CD8-positive, alpha-beta memory T cell (primary cell): ENCODE results near the gene MAS1L. TPM values are rescaled to one million over a fixed set of nuclear protein-coding genes. Genes with fewer than 3 reads are reported as not detected.

ENCODE experiments used
- CTCF ChIA-PET: fragments of 350-600 bp; sonication (Branson Sonifier 250); formaldehyde crosslinking; loops from one replicate; lab custom pipeline; 2021; ENCODE audit warnings: antibody characterized with exemption; lab: Charles Lee
- POLR2A ChIA-PET: fragments of 350-600 bp; sonication (Branson Sonifier 250); formaldehyde crosslinking; loops from one replicate; lab custom pipeline; 2021; ENCODE audit warnings: antibody characterized with exemption; lab: Charles Lee
- DNase-seq, 5 donors: peaks; one replicate each; pipeline versions ENCODE4 v3.0.0 to v3.0.0-alpha.2; 2020 to 2022; ENCODE audit warnings: mixed read lengths in 1 of 5
- H3K27ac ChIP-seq: one replicate; pipeline ENCODE4 v1.7.0; 2013; ENCODE audit warnings: low read depth, mild to moderate bottlenecking, low read length, moderate library complexity
- H3K27me3 ChIP-seq: 2 replicates; pipeline ENCODE4 v1.7.0; 2013; ENCODE audit warnings: low read length, mild to moderate bottlenecking; ENCODE audit not compliant: insufficient read depth, poor library complexity, severe bottlenecking
- H3K36me3 ChIP-seq: 2 replicates; pipeline ENCODE4 v1.7.0; 2013; ENCODE audit warnings: mild to moderate bottlenecking, low read length, moderate library complexity; ENCODE audit not compliant: insufficient read depth
- H3K4me1 ChIP-seq: 2 replicates; pipeline ENCODE4 v1.7.0; 2013; ENCODE audit warnings: mild to moderate bottlenecking, low read length, moderate library complexity; ENCODE audit not compliant: insufficient read depth
- H3K4me3 ChIP-seq: 2 replicates; pipeline ENCODE4 v1.7.0; 2013; ENCODE audit warnings: mild to moderate bottlenecking, low read length
- H3K9me3 ChIP-seq: 2 replicates; pipeline ENCODE4 v1.7.0; 2013; ENCODE audit warnings: mild to moderate bottlenecking, low read length
- H3K27ac Mint-ChIP-seq, 8 donors: one replicate each; pipeline ENCODE4 v1.8.0; 2020 to 2021; ENCODE audit warnings: mixed read lengths in 8 of 8, mild to moderate bottlenecking in 6 of 8, inconsistent platforms in 3 of 8, moderate library complexity in 3 of 8
- H3K27me3 Mint-ChIP-seq, 2 donors: one replicate each; pipeline ENCODE4 v1.8.0; 2020 to 2021; ENCODE audit warnings: mixed read lengths in 2 of 2, mild to moderate bottlenecking in 1 of 2, moderate library complexity in 1 of 2
- H3K36me3 Mint-ChIP-seq, 3 donors: one replicate each; pipeline ENCODE4 v1.8.0; 2020 to 2021; ENCODE audit warnings: mixed read lengths in 3 of 3, inconsistent platforms in 1 of 3, mild to moderate bottlenecking in 1 of 3
- H3K4me1 Mint-ChIP-seq, 3 donors: one replicate each; pipeline ENCODE4 v1.8.0; 2020 to 2021; ENCODE audit warnings: mixed read lengths in 3 of 3, inconsistent platforms in 1 of 3, mild to moderate bottlenecking in 1 of 3
- H3K4me3 Mint-ChIP-seq, 7 donors: one replicate each; pipeline ENCODE4 v1.8.0; 2020 to 2021; ENCODE audit warnings: mixed read lengths in 7 of 7, mild to moderate bottlenecking in 6 of 7, moderate library complexity in 4 of 7, inconsistent platforms in 2 of 7
- H3K9me3 Mint-ChIP-seq, 5 donors: one replicate each; pipeline ENCODE4 v1.8.0; 2020 to 2022; ENCODE audit warnings: mixed read lengths in 5 of 5, mild to moderate bottlenecking in 3 of 5, moderate library complexity in 2 of 5, inconsistent platforms in 1 of 5
- polyA plus RNA-seq: library from polyadenylated mRNA; unstranded; fragments of 300-500 nt; fragmentation: Illumina TruSeq; gene quantifications from one replicate; pipeline ENCODE4 v1.2.3, GENCODE V29; 2021
- total RNA-seq, 2 experiments: library from RNA; stranded (reverse); gene quantifications; one replicate each; pipeline ENCODE4 v1.2.3, GENCODE V29; 2021

The MAS1L gene
- total and polyA plus RNA-seq, 3 experiments from 2014 or later: not detected

DNA sequence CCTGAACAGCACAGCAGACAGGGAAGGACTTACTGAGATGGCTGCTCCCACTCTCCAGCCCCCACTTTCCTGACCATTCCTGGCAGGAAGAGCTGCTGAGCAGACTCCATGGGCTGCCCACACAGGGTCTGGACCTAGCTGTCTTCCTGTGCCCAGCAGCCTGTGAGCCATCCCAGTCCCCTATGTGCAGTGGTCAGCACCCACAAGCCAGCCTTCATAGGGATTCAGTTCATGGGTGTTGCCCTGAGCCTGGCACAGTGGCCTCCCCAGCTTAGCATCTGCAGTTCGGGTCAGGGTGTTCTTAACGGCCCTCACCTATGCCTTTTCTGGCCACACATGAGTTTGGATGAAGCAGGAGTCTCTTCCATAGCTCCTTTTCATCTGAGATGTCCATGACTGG lies 39.8 kb upstream of the MAS1L start:
- Histone ChIP-seq H3K9me3 (no peaks in the 10 kb centered on the region), H3K27ac (no peak overlapping the region), H3K27me3 (no peaks in the 10 kb centered on the region), H3K4me3 (no peak overlapping the region), H3K4me1 (no peaks in the 10 kb centered on the region), H3K36me3 (no peaks in the 10 kb centered on the region)
- Mint-ChIP-seq H3K4me1 (no peaks in the 10 kb centered on the region), H3K27me3 (peaks cover 10 to 29% of the 10 kb centered on the region in 2 donors), H3K4me3 (no peak overlapping the region), H3K36me3 (no peaks in the 10 kb centered on the region), H3K27ac (no peak overlapping the region), H3K9me3 (no peaks in the 10 kb centered on the region)
- CTCF ChIA-PET: no interaction called here
- DNase-seq: no peak
- POLR2A ChIA-PET: no interaction called here

- Histone ChIP-seq H3K27ac (no peak overlapping the region), H3K36me3 (no peaks in the 10 kb centered on the region), H3K27me3 (no peaks in the 10 kb centered on the region), H3K9me3 (no peaks in the 10 kb centered on the region), H3K4me3 (no peak overlapping the region), H3K4me1 (no peaks in the 10 kb centered on the region)
- no peaks in the 10 kb centered on the region for H3K4me1 Mint-ChIP-seq
- no peak for DNase-seq
- no peaks in the 10 kb centered on the region for H3K9me3 Mint-ChIP-seq
- H3K27me3 Mint-ChIP-seq: peaks cover 10 to 29% of the 10 kb centered on the region in 2 donors
- no peak overlapping the region for H3K27ac Mint-ChIP-seq
- H3K4me3 Mint-ChIP-seq: no peak overlapping the region
- POLR2A ChIA-PET: no interaction called here
- CTCF ChIA-PET: no interaction called here
- no peaks in the 10 kb centered on the region for H3K36me3 Mint-ChIP-seq
Observed at GRCh38 chr6:29527126-29527525, 39.4 kb upstream of the MAS1L start.

GRCh38 chr6:29525311-29525639 lies 37.5 kb upstream of the MAS1L start:
- H3K36me3 ChIP-seq: no peaks in the 10 kb centered on the region
- ChIA-PET POLR2A (no interaction called here), CTCF (no interaction called here)
- H3K27ac ChIP-seq: no peak overlapping the region
- DNase-seq: no peak
- H3K9me3 Mint-ChIP-seq: no peaks in the 10 kb centered on the region
- H3K36me3 Mint-ChIP-seq: no peaks in the 10 kb centered on the region
- no peaks in the 10 kb centered on the region for H3K27me3 ChIP-seq
- H3K4me3 Mint-ChIP-seq: no peak overlapping the region
- H3K4me1 Mint-ChIP-seq: no peaks in the 10 kb centered on the region
- H3K27me3 Mint-ChIP-seq: peaks cover 12 to 32% of the 10 kb centered on the region in 2 donors
- H3K4me1 ChIP-seq: no peaks in the 10 kb centered on the region
- H3K4me3 ChIP-seq: no peak overlapping the region
- H3K27ac Mint-ChIP-seq: no peak overlapping the region
- no peaks in the 10 kb centered on the region for H3K9me3 ChIP-seq

- no peak for DNase-seq
- no peaks in the 10 kb centered on the region for H3K36me3 ChIP-seq
- H3K27me3 ChIP-seq: no peaks in the 10 kb centered on the region
- no peaks in the 10 kb centered on the region for H3K36me3 Mint-ChIP-seq
- H3K27me3 Mint-ChIP-seq: peaks cover 13 to 32% of the 10 kb centered on the region in 2 donors
- CTCF ChIA-PET: no interaction called here
- no peak overlapping the region for H3K27ac Mint-ChIP-seq
- H3K4me1 Mint-ChIP-seq: no peaks in the 10 kb centered on the region
- H3K4me3 ChIP-seq: no peak overlapping the region
- H3K4me1 ChIP-seq: no peaks in the 10 kb centered on the region
- no peaks in the 10 kb centered on the region for H3K9me3 ChIP-seq
- no peaks in the 10 kb centered on the region for H3K9me3 Mint-ChIP-seq
- no peak overlapping the region for H3K4me3 Mint-ChIP-seq
- H3K27ac ChIP-seq: no peak overlapping the region
- POLR2A ChIA-PET: interaction anchor here (0.6 kb wide), 1 partner anchor 125 kb away, joined by 6 read pairs; no protein-coding TSS in a partner anchor
Observed at GRCh38 chr6:29524444-29525310, 36.9 kb upstream of the MAS1L start.

- no peaks in the 10 kb centered on the region for H3K27me3 ChIP-seq
- no peaks in the 10 kb centered on the region for H3K36me3 ChIP-seq
- Mint-ChIP-seq H3K4me1 (no peaks in the 10 kb centered on the region), H3K27me3 (peaks cover 18 to 28% of the 10 kb centered on the region in 2 donors), H3K36me3 (no peaks in the 10 kb centered on the region), H3K9me3 (no peaks in the 10 kb centered on the region), H3K27ac (no peak overlapping the region), H3K4me3 (no peak overlapping the region)
- DNase-seq: no peak
- H3K9me3 ChIP-seq: no peaks in the 10 kb centered on the region
- H3K27ac ChIP-seq: no peak overlapping the region
- POLR2A ChIA-PET: interaction anchor here (0.6 kb wide), 1 partner anchor 126 kb away, joined by 6 read pairs; no protein-coding TSS in a partner anchor
- no peaks in the 10 kb centered on the region for H3K4me1 ChIP-seq
- CTCF ChIA-PET: no interaction called here
- no peak overlapping the region for H3K4me3 ChIP-seq
Observed at GRCh38 chr6:29524044-29524443, 36.3 kb upstream of the MAS1L start.

DNA sequence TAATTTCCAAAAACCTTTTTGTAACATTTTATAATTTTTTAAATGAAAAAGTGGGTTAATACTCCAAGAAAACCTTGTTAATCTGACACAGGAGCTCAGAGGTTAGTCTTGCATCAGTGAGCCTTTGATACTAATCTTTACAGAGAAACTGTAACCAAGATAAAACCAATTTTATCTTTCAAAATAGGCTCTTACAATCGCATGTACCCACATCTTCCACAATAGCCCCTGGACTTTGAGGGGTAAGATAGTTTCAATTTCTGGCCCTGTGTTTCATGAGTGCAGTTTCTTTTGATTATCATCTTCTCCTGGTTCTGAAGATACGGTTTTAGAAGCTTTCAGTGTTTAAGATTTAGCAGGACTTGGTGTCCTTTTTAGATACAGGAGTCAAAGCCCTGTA lies 34.5 kb upstream of the MAS1L start:
- H3K27me3 Mint-ChIP-seq: peaks cover 19 to 20% of the 10 kb centered on the region in 2 donors
- Histone ChIP-seq H3K36me3 (no peaks in the 10 kb centered on the region), H3K27me3 (no peaks in the 10 kb centered on the region), H3K9me3 (no peaks in the 10 kb centered on the region), H3K27ac (no peak overlapping the region), H3K4me3 (no peak overlapping the region), H3K4me1 (no peaks in the 10 kb centered on the region)
- no peaks in the 10 kb centered on the region for H3K9me3 Mint-ChIP-seq
- CTCF ChIA-PET: no interaction called here
- H3K27ac Mint-ChIP-seq: no peak overlapping the region
- POLR2A ChIA-PET: no interaction called here
- DNase-seq: no peak
- H3K4me3 Mint-ChIP-seq: no peak overlapping the region
- no peaks in the 10 kb centered on the region for H3K36me3 Mint-ChIP-seq
- H3K4me1 Mint-ChIP-seq: no peaks in the 10 kb centered on the region

GRCh38 chr6:29521006-29521680 lies 33.4 kb upstream of the MAS1L start:
- POLR2A ChIA-PET: no interaction called here

GRCh38 chr6:29520232-29520631 lies 32.5 kb upstream of the MAS1L start:
- Histone ChIP-seq H3K4me3 (no peak overlapping the region), H3K9me3 (no peaks in the 10 kb centered on the region), H3K4me1 (no peaks in the 10 kb centered on the region), H3K27me3 (no peaks in the 10 kb centered on the region), H3K27ac (no peak overlapping the region), H3K36me3 (no peaks in the 10 kb centered on the region)
- Mint-ChIP-seq H3K36me3 (no peaks in the 10 kb centered on the region), H3K27me3 (peaks cover 4 to 23% of the 10 kb centered on the region in 2 donors), H3K4me3 (no peak overlapping the region), H3K4me1 (peaks cover 8 to 16% (median 13%) of the 10 kb centered on the region in 3 donors), H3K9me3 (no peaks in the 10 kb centered on the region), H3K27ac (no peak overlapping the region)
- POLR2A ChIA-PET: no interaction called here
- DNase-seq: no peak
- CTCF ChIA-PET: no interaction called here

More at GRCh38 chr6:29521006-29521680, 33.4 kb upstream of the MAS1L start:
- CTCF ChIA-PET: interaction anchor here (0.8 kb wide), 1 partner anchor 1090 kb away, joined by 3 read pairs; no protein-coding TSS in a partner anchor
- Histone ChIP-seq H3K36me3 (no peaks in the 10 kb centered on the region), H3K9me3 (no peaks in the 10 kb centered on the region), H3K27me3 (no peaks in the 10 kb centered on the region), H3K4me1 (no peaks in the 10 kb centered on the region), H3K27ac (no peak overlapping the region), H3K4me3 (no peak overlapping the region)
- Mint-ChIP-seq H3K4me3 (no peak overlapping the region), H3K27ac (no peak overlapping the region), H3K36me3 (no peaks in the 10 kb centered on the region), H3K27me3 (peaks cover 13 to 21% of the 10 kb centered on the region in 2 donors), H3K4me1 (peaks cover 3 to 10% (median 7%) of the 10 kb centered on the region in 3 donors), H3K9me3 (no peaks in the 10 kb centered on the region)
- no peak for DNase-seq
